Measurements from ENCODE around the gene GRIN3A. TPM values are rescaled to one million over a fixed set of nuclear protein-coding genes. Genes with fewer than 3 reads are reported as not detected.

GRIN3A gene
- total RNA-seq, 1 donor from 2014 or later = not detected

DNA sequence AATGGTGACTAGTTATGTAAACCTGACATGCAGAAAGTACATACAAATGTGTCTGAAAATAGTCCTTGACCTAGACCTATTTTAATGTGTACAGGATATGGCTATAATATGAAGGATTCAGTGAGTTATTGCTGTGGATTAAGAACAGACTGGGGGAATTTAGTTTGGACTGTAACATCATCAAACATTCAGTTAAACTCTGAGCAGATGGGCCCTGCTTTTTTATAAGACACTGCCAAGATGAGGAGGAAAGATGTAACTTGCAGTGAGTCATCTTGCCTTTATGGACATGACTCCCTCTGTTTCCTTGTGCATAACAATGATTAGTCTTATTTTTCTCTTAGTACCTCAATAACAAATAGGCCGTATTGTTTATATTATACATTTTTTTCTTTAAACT is 155.9 kb downstream of the GRIN3A start:
- H3K27me3 ChIP-seq (ENCODE audit: control insufficient read depth, insufficient read depth, low read length) = no peaks in the 10 kb centered on the region
- no peak for DNase-seq (ENCODE audit: low read depth)
- TF ChIP-seq, protein P1, sequence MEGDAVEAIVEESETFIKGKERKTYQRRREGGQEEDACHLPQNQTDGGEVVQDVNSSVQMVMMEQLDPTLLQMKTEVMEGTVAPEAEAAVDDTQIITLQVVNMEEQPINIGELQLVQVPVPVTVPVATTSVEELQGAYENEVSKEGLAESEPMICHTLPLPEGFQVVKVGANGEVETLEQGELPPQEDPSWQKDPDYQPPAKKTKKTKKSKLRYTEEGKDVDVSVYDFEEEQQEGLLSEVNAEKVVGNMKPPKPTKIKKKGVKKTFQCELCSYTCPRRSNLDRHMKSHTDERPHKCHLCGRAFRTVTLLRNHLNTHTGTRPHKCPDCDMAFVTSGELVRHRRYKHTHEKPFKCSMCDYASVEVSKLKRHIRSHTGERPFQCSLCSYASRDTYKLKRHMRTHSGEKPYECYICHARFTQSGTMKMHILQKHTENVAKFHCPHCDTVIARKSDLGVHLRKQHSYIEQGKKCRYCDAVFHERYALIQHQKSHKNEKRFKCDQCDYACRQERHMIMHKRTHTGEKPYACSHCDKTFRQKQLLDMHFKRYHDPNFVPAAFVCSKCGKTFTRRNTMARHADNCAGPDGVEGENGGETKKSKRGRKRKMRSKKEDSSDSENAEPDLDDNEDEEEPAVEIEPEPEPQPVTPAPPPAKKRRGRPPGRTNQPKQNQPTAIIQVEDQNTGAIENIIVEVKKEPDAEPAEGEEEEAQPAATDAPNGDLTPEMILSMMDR (IDR thresholded peaks at IDR 0.05; ENCODE audit: insufficient read depth, low read length, poor library complexity, severe bottlenecking) = no peak
- no peaks in the 10 kb centered on the region for H3K36me3 ChIP-seq (ENCODE audit: control insufficient read depth, insufficient read depth, low read length)
- H3K4me3 ChIP-seq (ENCODE audit: low read depth, low read length) = no peak overlapping the region

DNA sequence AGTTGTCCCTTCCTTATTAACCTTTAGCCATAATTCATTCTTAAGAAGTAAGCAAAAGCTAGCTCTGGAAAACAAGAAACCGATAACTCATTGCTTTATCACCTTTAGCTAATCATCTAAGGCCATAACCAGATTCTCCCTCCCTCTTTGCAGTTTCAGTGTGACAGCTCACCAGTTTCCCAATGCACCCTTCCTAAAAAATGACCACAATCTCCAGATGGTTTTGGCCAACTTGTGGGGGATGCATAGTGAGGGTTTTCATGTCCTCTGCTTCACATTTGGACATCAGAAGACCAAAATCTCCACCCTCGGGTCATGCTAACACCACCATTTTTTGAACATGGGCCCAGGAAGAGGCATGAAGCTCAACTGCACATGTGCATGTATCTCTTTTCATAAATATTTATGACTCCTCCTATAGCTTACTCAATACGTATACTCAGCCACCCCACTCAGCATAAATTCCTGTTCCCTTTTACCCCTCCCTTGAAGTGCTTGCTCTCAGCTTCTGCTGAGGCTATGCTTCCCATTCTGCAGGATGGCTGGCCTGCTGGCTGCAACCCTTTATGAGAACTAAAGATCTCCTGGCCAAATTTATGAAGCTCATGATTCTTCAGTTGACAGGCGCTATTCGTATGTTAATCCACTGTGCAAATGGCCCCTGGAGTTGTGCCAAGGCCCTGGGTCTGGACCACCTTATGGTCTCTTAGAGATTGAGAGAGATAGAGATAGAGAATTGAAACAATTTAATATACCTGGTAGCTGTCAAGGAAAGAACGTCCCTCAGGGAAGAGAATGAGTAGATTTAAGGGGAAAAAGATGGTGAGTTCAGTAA is 158.5 kb downstream of the GRIN3A start:
- Histone ChIP-seq H3K4me3 (ENCODE audit: low read depth, low read length) (no peak overlapping the region), H3K36me3 (ENCODE audit: control insufficient read depth, insufficient read depth, low read length) (no peaks in the 10 kb centered on the region), H3K27me3 (ENCODE audit: control insufficient read depth, insufficient read depth, low read length) (no peaks in the 10 kb centered on the region)
- DNase-seq (ENCODE audit: low read depth) = no peak
- TF ChIP-seq, protein P1 (IDR thresholded peaks at IDR 0.05; ENCODE audit: insufficient read depth, low read length, poor library complexity, severe bottlenecking) = no peak

DNA sequence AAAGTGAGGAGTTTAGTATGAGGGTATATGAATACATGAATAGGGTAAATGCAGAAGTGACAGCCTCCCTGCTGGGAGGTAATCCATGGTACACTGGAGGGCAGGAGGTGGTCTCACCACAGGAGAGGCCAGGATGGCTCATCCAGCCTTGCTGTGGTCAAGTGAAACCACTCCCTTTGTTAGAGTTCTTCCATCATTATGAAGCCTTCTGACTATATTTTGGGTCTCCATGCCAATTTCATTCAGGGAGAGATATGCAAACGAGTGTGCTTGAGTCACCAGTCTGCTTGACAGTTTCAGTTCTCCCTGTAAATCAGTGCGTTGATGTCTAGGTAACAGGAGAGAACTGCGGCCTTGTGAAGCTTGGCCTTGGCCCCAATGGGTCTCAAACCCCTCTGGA is 160.1 kb downstream of the GRIN3A start:
- Histone ChIP-seq H3K4me3 (ENCODE audit: low read depth, low read length) (no peak overlapping the region), H3K36me3 (ENCODE audit: control insufficient read depth, insufficient read depth, low read length) (no peaks in the 10 kb centered on the region), H3K27me3 (ENCODE audit: control insufficient read depth, insufficient read depth, low read length) (no peaks in the 10 kb centered on the region)
- TF ChIP-seq, protein P1 (IDR thresholded peaks at IDR 0.05; ENCODE audit: insufficient read depth, low read length, poor library complexity, severe bottlenecking) = no peak
- DNase-seq (ENCODE audit: low read depth) = no peak

DNA sequence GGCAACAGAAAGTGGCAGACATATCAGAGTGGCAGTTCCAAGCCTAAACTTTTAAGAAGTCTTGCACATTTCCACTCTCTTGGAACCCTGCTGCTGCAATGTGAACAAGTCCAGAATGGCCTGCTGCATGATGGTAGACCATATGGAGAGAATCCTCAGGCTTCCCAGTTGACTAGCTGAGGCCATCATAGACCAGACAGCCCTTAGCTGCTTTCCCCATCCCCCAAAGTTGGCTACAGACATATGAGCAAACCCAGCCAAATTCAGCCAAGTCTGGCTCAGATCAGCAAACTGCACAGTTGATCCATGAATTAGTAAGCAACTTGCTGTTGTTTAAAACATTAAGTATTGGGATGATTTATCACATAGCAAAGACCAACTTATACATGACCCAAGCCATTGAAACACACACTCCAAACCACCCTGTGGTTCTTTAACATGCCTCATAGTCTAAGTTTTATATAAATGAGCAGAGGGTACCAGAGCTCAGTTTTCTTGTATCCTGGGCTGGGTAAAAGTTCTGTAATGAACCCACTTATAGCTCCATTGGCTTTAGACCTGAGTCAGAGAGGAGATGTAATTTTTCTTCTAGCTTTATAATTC is 163.6 kb downstream of the GRIN3A start:
- TF ChIP-seq, protein P1 (IDR thresholded peaks at IDR 0.05; ENCODE audit: insufficient read depth, low read length, poor library complexity, severe bottlenecking) = no peak
- H3K36me3 ChIP-seq (ENCODE audit: control insufficient read depth, insufficient read depth, low read length) = no peaks in the 10 kb centered on the region
- H3K4me3 ChIP-seq (ENCODE audit: low read depth, low read length) = no peak overlapping the region
- DNase-seq (ENCODE audit: low read depth) = no peak
- no peaks in the 10 kb centered on the region for H3K27me3 ChIP-seq (ENCODE audit: control insufficient read depth, insufficient read depth, low read length)

DNA sequence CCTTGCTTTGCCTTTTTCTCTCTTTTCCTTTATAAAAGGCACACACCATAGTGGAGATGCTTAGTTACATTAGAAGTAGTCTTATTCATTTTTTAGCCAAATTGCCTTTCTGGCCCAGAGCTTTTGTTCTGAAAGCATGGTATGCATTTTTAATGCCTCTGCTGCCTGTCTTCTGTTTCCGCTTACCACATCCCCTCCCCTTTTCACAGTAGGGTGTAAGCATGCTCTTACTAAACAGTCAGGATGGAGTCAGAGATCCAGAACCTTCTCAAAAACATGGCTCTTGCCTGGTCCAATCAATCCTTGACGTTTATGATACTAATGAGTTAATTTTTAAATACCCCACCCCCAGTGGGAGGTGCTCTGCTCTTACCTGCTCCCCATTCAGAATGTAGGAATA is 166.1 kb downstream of the GRIN3A start:
- Histone ChIP-seq H3K36me3 (ENCODE audit: control insufficient read depth, insufficient read depth, low read length) (no peaks in the 10 kb centered on the region), H3K4me3 (ENCODE audit: low read depth, low read length) (no peak overlapping the region)
- TF ChIP-seq, protein P1 (IDR thresholded peaks at IDR 0.05; ENCODE audit: insufficient read depth, low read length, poor library complexity, severe bottlenecking) = no peak

More for the DNA sequence above, 166.1 kb downstream of the GRIN3A start:
- no peak for DNase-seq (ENCODE audit: low read depth)
- H3K27me3 ChIP-seq (ENCODE audit: control insufficient read depth, insufficient read depth, low read length) = no peaks in the 10 kb centered on the region
